Activated naive CD8-positive, alpha-beta T cell treated with anti-CD3 and anti-CD28 coated beads, Interleukin-2, amount 50 U/mL, for 16 hours (primary cell): ENCODE data around the gene MAPK14.

Experiments
- DNase-seq: peaks from one replicate; pipeline ENCODE4 v3.0.0-alpha.2; 2020; ENCODE audit warnings: low read depth, low spot score

MAPK14 gene

DNA sequence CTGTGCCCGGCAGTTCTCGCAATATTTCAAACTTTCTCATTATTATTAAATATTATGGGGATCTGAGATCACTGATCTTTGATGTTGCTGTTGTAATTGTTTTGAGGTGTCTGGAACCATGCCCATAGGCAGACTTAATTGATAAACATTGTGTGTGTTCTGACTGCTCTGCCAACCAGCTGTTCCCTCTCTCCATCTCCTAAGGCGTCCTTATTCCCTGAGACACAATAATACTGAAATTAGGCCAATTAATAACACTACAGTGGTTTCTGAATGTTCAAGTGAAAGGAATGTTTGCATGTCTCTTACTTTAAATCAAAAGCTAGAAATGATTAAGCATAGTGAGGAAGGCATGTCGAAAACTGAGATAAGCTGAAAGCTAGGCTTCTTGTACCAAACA is 7.6 kb downstream of the MAPK14 start:
- no peak for DNase-seq

DNA sequence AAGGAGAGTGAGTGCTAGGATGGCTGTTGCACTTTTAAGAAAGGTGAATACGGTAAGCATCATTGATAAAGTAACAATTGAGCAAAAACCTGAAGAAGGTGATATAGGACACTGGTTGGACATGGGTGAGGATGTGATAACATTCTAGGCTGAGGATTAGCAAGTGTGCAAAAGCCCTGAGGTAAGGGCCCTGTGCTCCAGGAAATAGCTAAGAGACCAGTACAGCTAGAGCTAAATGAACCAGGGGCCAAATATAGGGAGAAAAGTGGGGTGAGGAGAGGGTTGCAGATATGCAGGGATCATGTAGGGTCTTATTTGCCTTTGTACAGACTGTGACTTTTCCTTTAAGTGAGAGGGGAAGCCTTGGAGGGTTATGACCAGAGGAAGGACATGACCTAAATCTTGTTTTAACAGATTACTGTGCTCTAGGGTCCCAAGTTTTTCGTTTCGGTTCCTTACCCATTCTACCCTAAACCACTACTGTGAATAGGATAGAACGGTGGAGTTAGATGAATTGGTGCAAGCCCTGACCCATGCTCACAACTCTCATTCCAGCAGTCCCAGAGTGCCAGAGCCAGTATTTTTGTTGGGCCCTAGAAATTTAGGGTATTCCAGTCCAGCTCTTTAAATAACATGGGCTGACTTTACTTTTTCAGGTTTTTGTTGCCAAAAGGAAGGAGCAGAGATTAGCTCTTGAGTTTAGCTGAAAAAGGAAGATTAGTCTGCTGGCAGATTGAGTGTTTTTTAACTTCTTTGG is 10.7 kb downstream of the MAPK14 start:
- DNase-seq, result no peak

DNA sequence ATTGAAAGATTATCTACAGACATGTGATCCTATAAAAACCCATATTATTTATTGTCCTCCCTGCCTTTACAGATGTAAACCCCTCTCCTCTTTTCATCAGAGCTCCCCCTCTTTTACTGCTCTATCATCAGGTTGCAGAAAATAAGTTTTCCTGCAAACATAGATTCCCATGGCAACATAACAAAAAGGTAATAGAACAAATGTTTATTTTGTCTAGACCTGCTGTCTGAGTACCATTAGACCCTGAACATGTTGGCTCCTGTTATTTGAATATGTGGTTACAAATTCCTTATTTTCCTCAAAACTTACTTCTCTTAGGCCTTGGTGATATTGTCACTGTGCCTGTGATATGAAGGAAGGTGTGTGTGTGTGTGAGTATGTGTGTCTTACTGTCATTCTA is 11.5 kb downstream of the MAPK14 start:
- DNase-seq, result no peak

DNA sequence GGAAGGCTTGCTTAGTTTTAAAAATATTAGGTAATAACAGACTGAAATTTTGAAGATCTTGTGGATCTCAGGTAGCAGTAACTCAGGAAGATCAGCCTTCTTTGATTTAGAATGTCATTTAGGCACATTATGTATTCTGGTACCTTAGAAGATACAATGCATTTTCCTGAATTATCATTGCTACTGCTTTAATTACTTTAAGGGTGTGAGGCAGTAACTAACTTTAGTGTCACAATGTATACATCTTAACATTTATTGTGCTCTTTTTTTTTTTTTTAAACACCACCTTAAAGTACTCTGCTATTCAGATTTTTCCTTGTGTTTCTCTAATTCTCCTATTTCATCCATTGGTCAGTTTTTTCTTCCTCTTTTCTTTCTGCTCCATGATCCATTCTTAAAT is 13.3 kb downstream of the MAPK14 start:
- no peak for DNase-seq

DNA sequence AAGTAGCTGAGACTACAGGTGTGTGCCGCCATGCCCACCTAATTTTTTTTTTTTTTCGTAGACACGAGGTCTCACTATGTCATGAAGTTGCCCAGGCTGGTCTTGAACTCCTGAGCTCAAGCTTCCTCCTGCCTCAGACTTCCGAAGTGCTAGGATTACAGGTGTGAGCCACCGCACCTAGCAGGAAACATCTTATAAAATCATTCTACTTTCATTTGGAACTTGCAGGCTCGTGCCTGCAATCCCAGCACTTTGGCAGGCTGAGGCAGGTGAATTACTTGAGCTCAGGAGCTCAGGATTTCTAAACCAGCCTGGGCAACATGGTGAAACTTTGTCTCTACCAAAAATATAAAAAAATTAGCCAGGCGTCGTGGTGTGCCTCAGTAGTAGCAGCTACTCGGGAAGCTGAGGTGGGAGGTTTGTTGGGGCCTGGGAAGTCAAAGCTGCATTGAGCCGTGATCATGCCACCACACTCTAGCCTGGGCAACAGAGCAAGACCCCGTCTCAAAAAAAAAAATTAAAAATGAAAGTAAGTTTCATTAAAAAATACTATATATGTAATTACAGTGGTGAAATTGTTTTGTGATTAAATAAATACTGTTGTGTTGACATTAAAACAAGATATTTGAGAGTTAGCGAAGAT is 15.1 kb downstream of the MAPK14 start:
- no peak for DNase-seq

DNA sequence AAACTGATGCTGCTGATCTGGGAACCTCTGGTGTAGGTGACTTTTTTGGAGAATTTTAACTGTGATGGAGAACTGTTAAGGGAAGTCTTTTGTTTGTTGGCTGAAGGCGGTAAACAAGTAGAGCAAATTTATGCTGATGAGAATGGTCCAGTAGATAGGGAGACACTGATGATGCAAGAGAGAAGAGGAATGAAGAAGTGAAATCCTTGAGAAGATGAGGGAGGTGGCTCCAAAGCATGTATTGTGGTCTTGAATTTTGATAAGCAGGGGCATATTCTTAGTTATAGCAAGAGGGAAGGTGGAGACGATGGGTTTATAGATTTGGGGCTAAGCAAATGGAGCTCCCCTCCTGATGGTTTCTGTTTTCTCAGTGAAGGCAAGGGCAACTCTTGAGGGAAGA is 22.0 kb downstream of the MAPK14 start:
- DNase-seq, result no peak

DNA sequence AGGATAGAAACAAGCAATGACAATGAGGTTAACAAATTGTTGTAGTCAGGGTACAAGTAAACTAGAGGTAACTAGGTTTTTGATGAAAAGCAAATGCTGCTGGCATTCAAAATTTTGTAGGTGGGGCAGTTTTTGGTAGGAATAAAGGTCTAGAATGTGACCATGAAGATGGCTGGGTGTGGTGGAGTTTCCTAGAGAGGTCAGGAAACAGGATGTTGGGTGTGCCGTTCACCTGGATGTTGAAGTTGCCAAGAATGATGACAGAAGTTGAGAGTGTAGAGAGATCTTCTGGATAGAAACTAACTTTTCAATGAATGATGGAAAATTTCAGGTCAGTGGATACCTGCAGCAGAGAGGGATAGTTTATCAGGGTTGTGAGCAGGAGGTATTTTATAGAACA is 22.7 kb downstream of the MAPK14 start:
- DNase-seq, result no peak

DNA sequence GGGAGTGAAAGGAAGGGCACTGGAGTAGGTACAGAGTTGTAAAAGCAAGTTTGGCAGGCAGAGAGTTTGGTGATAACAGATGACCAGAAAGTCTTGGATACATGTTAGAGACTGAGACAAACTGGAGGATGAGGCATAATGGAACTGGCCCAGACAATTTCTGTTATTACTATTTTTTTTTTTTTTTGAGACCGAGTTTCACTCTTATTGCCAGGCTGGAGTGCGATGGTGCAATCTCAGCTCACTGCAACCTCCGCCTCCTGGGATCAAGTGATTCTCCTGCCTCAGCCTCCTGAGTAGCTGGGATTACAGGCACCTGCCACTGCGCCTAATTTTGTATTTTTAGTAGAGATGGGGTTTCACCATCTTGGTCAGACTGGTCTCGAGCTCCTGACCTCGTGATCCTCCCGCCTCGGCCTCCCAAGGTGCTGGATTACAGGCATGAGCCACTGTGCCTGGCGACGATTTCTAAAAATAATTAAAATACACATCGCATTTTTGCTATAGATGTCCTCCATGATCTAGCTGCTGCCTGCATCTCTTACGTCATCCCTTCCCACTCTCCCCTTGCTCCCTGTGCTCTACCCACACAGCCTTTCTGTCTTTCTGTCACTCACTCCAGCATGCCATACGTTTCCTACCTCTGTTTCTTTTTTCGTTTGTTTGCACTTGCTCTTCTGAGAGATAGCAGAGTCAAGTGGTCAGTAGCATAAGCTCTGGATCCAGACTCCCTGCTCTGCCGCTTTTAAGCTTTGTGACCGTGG is 23.5 kb downstream of the MAPK14 start:
- DNase-seq, result no peak

DNA sequence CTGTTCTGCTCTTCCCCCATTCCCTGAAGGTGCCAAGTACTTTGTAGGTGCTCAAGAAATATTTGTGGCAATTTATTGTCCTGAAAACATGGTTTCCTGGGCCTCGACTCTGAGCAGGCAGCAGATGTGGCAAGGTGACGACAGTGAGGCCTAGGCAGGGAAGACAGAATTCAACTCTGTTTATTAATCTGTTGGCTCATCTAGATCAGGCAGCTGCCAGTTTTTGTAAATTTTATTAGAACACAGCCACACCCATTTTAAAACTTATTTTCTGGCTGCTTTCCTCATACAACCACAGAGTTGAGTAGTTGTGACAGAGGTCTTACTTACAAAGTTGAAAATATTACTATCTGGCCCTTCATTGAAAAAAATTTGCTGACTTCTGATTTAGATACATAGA is 24.5 kb downstream of the MAPK14 start:
- no peak for DNase-seq

DNA sequence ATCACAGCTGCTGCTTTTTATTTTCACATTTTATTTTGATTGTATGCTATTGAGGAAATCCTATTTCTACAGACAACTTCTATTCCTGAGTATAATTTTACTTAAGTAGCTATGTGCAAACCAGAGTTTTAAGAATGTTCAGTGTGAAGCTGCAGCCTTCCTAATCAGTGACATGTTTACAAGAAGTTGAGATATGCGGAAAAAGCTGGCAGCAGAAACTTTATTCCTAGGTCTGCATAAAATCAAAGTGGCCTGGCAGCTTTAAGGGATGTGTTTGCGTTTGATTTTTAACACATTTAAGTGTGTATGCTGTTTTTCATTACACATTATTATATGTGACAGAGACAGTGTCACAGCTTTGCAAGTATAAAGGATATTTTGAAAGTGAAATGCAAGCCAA is 26.3 kb downstream of the MAPK14 start:
- no peak for DNase-seq

DNA sequence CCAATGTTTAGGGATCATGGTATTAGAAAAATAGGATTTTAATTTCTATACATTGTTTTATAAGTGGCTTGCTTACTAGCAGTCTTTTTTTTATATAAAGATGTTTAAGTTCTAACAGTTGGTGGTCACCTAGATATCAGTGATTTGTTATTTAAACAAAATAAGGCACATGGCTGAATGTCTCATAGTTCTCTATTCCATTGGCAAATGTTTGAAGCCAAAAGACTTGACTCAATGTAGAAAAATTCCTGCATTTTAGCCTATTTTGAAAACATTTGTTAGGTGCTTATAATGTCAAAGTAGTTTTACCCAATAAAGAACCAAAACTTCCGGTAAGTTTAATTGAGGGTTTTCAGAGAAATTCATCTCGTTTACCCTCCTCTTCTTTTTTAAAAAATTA is 26.8 kb downstream of the MAPK14 start:
- DNase-seq, result no peak

DNA sequence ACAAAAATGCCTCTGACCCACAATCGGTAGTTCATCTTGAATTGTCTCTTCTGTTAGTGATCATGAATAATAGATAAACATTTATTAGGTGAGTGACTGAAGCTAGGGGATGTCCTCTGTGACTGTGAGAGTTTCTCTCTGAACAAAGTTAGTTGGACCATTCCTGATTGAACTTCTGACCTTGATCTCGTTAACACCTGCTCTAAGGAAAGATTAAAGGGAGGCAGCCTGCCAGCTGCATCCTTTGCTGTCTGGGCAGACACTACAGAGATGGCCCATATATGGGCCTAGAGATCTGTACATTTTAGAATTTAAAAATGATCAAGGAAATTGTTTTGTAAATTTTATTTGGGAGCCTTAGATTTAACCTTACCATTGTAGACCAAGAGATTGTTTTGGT is 27.3 kb downstream of the MAPK14 start:
- DNase-seq, result no peak

DNA sequence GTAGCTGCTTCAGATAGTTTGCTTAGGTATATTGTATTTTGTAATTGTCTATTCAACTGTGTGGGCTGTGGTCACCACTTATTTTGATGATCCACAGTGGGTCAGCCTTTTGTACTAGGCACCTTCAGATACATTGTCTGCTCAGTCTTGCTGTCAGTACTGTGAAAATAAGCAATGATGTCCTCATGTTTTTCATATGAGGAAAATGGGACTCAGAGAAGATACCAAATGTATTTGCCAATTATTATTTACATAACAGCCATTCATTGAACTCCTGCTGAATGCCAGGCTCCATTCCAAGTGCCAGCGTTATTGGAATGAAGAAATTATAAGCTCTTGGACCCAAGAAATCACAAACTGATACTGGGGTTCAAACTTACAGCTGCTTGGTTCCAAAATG is 28.6 kb downstream of the MAPK14 start:
- DNase-seq, result no peak

DNA sequence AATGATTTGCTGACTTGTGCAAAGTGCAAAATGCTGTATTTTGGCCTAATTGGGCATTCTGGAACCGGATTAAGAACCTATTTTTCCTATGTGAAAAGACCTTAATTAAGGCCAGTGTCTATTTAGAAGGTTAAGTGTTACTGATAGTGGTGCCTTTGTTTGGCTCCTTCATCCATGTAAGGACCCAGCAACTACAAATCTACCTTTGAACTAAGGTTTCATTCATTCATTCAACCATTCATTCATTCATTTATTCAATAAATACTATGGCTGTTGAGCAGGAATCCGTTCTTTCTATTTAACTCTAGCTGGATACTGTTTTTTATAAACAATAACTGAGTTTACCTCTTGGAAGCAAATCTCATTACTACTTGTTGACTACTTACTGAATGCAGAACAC is 33.6 kb downstream of the MAPK14 start:
- no peak for DNase-seq

DNA sequence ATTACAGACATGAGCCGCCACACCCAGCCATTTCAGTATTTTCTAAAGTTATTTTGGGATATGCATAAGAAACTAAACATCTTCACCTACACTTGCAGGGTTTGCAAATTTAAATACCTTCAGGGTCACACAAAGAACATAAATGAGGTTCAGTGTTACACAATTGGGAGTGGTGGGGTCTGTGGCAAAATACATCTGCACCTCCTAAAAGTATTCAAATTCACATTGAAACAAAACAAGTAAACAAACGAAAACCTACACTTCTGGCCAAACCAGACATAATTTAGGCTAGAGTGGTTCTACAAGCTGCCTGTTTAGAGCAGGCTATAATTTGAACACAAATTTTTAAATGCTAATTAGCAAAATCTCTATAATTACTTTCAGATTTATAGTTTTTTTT is 34.6 kb downstream of the MAPK14 start:
- no peak for DNase-seq

DNA sequence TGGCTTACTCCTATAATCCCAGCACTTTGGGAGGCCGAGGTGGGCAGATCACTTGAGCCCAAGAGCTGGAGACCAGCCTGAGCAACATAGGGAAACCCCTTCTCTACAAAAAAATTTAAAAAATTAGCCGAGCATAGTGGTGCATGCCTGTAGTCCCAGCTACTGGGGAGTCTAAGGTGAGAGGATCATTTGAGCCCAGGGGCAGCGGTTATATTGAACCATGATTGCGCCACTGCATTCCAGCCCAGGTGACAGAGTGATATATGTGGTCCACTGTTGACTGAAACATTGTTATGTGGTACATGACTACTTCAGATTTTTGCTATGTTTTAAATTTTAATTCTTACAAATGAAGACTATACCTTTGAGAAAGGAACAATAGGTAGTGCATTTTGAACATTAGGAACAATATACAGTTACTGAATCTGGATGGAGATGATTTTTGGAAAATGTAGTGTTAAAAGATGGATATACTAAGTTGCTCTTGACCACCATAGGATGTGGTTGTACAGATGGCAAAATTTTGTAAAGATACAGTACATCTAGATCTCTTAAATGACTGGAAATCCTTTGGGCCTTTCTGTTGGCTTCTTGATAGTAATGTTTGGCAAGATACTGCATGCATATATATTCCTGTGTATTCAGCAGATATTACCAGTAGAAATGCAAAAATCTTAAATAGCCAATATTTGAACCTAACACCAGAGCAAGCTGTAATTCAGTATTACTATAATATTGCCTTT is 35.9 kb downstream of the MAPK14 start:
- no peak for DNase-seq

DNA sequence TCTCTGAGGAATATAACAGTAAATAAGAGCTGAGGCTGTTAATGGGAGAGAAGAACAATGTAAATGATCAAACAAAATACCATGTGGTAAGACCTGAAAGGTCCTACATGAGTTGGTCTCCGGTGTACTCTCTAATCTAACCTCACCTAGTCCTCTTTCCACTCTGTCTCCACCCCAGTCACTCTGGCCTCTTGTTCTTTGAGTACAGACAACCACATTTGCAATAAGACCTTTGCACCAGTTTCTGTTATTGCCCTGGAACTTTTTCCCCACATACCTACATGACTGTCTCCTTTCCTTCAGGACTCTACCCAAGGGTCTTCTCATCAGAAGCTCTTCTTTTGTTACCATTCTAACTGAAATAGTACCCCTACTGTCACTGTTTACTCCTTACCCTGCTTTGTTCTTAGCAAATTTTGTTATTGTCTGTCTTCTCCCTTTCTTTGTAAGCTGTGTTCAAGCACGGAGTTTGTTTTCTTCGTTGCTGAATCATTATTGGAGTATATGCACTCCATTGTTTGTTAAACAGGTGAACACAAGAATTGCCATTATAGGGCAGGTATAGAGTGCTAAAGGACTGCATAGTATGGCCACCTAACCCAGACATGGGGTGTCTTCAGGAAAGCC is 37.3 kb downstream of the MAPK14 start:
- no peak for DNase-seq

DNA sequence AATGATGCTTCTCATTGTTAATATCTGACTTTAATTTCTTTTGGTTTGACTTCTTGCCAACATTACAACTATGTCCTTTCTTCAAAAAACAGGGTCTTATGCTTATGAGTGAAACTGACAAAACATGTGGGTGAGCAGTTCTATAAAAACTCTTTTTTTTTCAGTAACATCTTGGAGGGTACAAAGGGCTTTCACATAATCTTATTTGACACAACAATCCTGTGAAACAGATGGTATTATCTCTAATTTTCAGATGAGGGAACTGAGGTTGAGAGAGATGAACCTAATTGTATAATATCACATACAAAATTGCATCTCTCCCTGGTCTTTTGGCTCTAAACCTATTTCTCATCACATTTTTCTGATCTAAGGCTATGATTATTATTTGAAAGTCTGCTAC is 38.3 kb downstream of the MAPK14 start:
- DNase-seq, result no peak

DNA sequence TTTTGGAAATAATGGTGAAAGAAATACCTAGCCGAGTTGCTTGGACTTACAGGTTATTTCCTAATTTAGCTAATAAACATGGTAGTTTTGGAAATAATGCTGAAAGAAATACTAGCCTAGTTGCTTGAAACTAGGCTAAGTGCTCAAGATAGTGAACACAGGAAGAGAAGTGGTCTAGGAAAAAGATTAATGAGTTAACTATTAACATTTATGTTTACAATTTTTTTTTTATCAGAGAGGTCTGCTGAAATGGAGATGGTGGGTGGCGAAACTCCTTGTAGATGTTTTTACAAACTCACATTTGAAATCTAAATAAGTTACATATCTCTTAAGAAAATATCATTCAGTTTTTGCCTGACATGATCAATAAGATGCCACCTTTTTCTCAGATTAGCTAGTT is 39.2 kb downstream of the MAPK14 start:
- DNase-seq, result no peak

DNA sequence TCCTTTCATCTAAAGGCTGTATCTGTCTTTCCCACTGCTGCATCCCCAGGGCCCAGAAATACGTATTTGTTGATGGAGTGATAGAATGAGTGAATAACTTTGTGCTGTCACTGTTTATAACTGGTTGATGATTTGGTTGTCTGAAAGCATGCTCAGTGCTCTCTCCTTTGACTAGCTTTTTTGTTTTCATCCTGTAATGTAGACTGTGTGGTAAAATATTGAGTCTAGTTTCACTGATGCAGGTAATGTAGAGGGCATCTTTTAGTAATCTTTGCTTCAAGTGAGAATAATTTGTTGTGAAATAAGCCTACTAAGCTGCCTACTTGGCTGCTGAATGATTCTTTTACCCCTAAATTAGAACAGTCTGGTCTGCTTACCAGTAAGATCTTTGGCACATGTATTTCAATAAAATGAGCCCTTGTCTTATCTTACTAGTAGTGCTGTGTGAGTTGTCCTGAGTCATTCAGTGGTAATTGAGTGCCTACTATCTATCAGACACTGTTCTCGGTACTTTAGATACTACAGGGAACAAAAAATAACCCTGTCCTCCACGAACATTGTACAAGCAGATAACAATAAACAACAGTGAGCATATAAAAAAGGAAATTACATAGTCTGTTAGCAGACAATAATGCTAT is 39.9 kb downstream of the MAPK14 start:
- DNase-seq, result no peak

DNA sequence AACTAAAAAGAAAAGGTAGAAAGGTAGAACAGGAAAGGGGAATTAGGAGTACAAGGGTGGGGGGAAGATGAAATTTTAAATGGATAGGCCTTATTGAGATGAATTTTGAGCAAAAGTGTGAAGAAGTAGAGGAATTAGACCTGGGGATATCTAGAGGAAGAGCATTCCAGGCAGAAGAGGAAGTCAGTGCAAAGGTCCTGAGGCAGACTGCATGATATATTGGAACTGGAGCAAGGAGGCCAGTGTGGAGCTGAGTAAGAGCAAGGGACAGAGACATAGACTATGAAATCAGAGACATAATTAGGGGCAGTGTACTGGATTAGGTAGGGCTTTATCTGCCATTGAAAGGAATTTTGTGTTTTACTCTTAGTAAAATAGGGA is 40.4 kb downstream of the MAPK14 start:
- DNase-seq, result no peak
